Heart left ventricle (tissue), 13 donors: Measurements from ENCODE around the gene NOP9.

Source experiments
- POLR2A ChIP-seq, 2 donors: fragments of 450-650 bp; IDR thresholded peaks; one replicate each; pipeline ENCODE4 v1.6.1; 2017; ENCODE audit warnings: antibody characterized with exemption in 2 of 2, mild to moderate bottlenecking in 2 of 2, moderate library complexity in 2 of 2
- TF ChIP-seq, protein P1 (sequence below), 12 donors: fragments of 200-600 bp; sonication (generic) in 4 of 12; IDR thresholded peaks; one replicate each; pipeline versions ENCODE4 v1.5.0 to v1.8.0; 2018 to 2022; ENCODE audit warnings: antibody characterized with exemption in 12 of 12, mild to moderate bottlenecking in 5 of 12
- donor health status: ischemic (EF 13 %, LVEDD 7.1; RV severe dilation, severe dysfunction).
- donor health status: DM: no; HTN: yes; CAD: no.
- donor health status: DM: no; HTN: no; CAD: no.
- donor health status: ischemic (EF 25% LVEDD 6.9; RV normal size, moderate dysfunction).
- donor health status: ischemic (EF 25% LVEDD 5.7; RV mildly dilated, moderate dysfunction).
- donor health status: ischemic (EF 35%, LVEDD 5.7; RV mildly dilated, moderate dysfunction).
- donor health status: nonischemic (EF 11% LVEDD 7.7; RV severe dilation, severe dysfunction).
- donor health status: DM: yes; HTN: yes; CAD: no.
- donor health status: PGD.
- donor health status: ischemic (EF 29% LVEDD 5.4; RV normal size, mild dysfunction).
- donor health status: nonischemic (EF 23%, LVEDD 6.1; RV moderate dilation, normal function).

DNA sequence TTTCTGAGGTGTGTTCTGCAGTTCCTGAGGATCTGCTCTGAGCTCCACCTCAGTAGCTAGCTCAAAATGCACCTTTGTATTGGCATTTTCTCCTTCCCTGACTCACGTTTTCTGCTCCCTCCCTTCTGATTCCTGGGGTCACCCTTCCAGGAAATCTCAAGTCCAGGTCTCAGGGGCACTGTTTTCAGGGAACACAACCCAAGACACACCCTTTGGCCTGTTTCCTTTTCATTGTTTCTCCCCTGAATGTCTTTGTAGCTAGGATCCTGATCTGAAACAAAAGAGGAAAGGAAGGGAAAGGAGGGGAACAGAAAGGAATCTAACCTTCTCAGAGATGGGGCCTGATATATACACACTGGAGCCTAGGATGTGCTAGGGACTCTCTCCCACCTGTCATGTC, 47.5 kb downstream of the NOP9 start:
- TF ChIP-seq, protein P1, sequence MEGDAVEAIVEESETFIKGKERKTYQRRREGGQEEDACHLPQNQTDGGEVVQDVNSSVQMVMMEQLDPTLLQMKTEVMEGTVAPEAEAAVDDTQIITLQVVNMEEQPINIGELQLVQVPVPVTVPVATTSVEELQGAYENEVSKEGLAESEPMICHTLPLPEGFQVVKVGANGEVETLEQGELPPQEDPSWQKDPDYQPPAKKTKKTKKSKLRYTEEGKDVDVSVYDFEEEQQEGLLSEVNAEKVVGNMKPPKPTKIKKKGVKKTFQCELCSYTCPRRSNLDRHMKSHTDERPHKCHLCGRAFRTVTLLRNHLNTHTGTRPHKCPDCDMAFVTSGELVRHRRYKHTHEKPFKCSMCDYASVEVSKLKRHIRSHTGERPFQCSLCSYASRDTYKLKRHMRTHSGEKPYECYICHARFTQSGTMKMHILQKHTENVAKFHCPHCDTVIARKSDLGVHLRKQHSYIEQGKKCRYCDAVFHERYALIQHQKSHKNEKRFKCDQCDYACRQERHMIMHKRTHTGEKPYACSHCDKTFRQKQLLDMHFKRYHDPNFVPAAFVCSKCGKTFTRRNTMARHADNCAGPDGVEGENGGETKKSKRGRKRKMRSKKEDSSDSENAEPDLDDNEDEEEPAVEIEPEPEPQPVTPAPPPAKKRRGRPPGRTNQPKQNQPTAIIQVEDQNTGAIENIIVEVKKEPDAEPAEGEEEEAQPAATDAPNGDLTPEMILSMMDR (IDR thresholded peaks at IDR 0.05): no peak
- TF ChIP-seq POLR2A (IDR thresholded peaks at IDR 0.05): peak in 1 of 2 donors; percentile 9
